ENCODE data around the gene WDR81.
"Not testable (repeated sequence)": the region's sequence is repeated elsewhere in the genome, so short reads cannot be mapped to it uniquely, and the experiment has no call there.

GRCh38 chr17:1773000-1773695 is 48.6 kb downstream of the WDR81 start:
- not testable (repeated sequence) for TF ChIP-seq CTCF (IDR thresholded peaks at IDR 0.05)
- TF ChIP-seq POLR2AphosphoS5 (IDR thresholded peaks at IDR 0.05) = peak; percentile 6
